Measurements from ENCODE around the gene CFAP300. TPM values are rescaled to one million over a fixed set of nuclear protein-coding genes. Genes with fewer than 3 reads are reported as not detected.

CFAP300 gene
- total RNA-seq, 1 donor from 2014 or later, result 2.9 TPM

GRCh38 chr11:102026217-102026616 lies 21.0 kb upstream of the CFAP300 start:
- peaks cover 16% of the 10 kb centered on the region for H3K4me1 Mint-ChIP-seq
- TF ChIP-seq CTCF (IDR thresholded peaks at IDR 0.05; ENCODE audit: unreplicated experiment), result no peak
- H3K36me3 Mint-ChIP-seq, result no peaks in the 10 kb centered on the region
- H3K9me3 Mint-ChIP-seq, result no peaks in the 10 kb centered on the region
- DNase-seq (ENCODE audit: low spot score in 2 of 2, unreplicated experiment in 2 of 2), result no peak
- H3K27ac Mint-ChIP-seq, result peak overlapping the region; percentile 39
- no peaks in the 10 kb centered on the region for H3K27me3 Mint-ChIP-seq (ENCODE audit: low read depth)
- no peak overlapping the region for H3K4me3 Mint-ChIP-seq

GRCh38 chr11:102026959-102027358 lies 20.3 kb upstream of the CFAP300 start:
- DNase-seq (ENCODE audit: low spot score in 2 of 2, unreplicated experiment in 2 of 2), result no peak

GRCh38 chr11:102036757-102037156 lies 10.5 kb upstream of the CFAP300 start:
- peaks cover 31% of the 10 kb centered on the region for H3K9me3 Mint-ChIP-seq
- no peak for TF ChIP-seq CTCF (IDR thresholded peaks at IDR 0.05; ENCODE audit: unreplicated experiment)
- no peaks in the 10 kb centered on the region for H3K27me3 Mint-ChIP-seq (ENCODE audit: low read depth)
- no peak for DNase-seq (ENCODE audit: low spot score in 2 of 2, unreplicated experiment in 2 of 2)
- H3K4me1 Mint-ChIP-seq, result no peaks in the 10 kb centered on the region
- no peak overlapping the region for H3K4me3 Mint-ChIP-seq
- H3K36me3 Mint-ChIP-seq, result peaks cover 3% of the 10 kb centered on the region
- no peak overlapping the region for H3K27ac Mint-ChIP-seq

More at GRCh38 chr11:102026959-102027358, 20.3 kb upstream of the CFAP300 start:
- Mint-ChIP-seq H3K27ac (no peak overlapping the region), H3K4me3 (no peak overlapping the region), H3K4me1 (peaks cover 16% of the 10 kb centered on the region), H3K9me3 (no peaks in the 10 kb centered on the region), H3K27me3 (ENCODE audit: low read depth) (no peaks in the 10 kb centered on the region), H3K36me3 (no peaks in the 10 kb centered on the region)
- TF ChIP-seq CTCF (IDR thresholded peaks at IDR 0.05; ENCODE audit: unreplicated experiment), result no peak

GRCh38 chr11:102046841-102047240 lies 396 bp upstream of the CFAP300 start:
- Mint-ChIP-seq H3K27me3 (ENCODE audit: low read depth) (no peaks in the 10 kb centered on the region), H3K4me1 (peaks cover 10% of the 10 kb centered on the region), H3K9me3 (no peaks in the 10 kb centered on the region), H3K27ac (no peak overlapping the region), H3K4me3 (peak overlapping the region; percentile 62), H3K36me3 (no peaks in the 10 kb centered on the region)
- TF ChIP-seq CTCF (IDR thresholded peaks at IDR 0.05; ENCODE audit: unreplicated experiment), result no peak
- DNase-seq (ENCODE audit: low spot score in 2 of 2, unreplicated experiment in 2 of 2), result no peak

- no peak overlapping the region for H3K27ac Mint-ChIP-seq
- H3K27me3 Mint-ChIP-seq (ENCODE audit: low read depth), result no peaks in the 10 kb centered on the region
- TF ChIP-seq CTCF (IDR thresholded peaks at IDR 0.05; ENCODE audit: unreplicated experiment), result no peak
- H3K4me1 Mint-ChIP-seq, result peaks cover 10% of the 10 kb centered on the region
- no peak overlapping the region for H3K4me3 Mint-ChIP-seq
- no peaks in the 10 kb centered on the region for H3K36me3 Mint-ChIP-seq
- no peaks in the 10 kb centered on the region for H3K9me3 Mint-ChIP-seq
- DNase-seq (ENCODE audit: low spot score in 2 of 2, unreplicated experiment in 2 of 2), result no peak
Measured at GRCh38 chr11:102050927-102051575, 3.8 kb downstream of the CFAP300 start.

Data from mesothelial cell of epicardium (in vitro differentiated cells).